CD4-positive, alpha-beta T cell treated with Interleukin-15 for 1 hour (primary cell): Measurements from ENCODE around the gene ZDHHC3.

Experiments
- DNase-seq: peaks from one replicate; pipeline ENCODE4 v3.0.0-alpha.2; 2020

ZDHHC3 gene, protein sequence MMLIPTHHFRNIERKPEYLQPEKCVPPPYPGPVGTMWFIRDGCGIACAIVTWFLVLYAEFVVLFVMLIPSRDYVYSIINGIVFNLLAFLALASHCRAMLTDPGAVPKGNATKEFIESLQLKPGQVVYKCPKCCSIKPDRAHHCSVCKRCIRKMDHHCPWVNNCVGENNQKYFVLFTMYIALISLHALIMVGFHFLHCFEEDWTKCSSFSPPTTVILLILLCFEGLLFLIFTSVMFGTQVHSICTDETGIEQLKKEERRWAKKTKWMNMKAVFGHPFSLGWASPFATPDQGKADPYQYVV

DNA sequence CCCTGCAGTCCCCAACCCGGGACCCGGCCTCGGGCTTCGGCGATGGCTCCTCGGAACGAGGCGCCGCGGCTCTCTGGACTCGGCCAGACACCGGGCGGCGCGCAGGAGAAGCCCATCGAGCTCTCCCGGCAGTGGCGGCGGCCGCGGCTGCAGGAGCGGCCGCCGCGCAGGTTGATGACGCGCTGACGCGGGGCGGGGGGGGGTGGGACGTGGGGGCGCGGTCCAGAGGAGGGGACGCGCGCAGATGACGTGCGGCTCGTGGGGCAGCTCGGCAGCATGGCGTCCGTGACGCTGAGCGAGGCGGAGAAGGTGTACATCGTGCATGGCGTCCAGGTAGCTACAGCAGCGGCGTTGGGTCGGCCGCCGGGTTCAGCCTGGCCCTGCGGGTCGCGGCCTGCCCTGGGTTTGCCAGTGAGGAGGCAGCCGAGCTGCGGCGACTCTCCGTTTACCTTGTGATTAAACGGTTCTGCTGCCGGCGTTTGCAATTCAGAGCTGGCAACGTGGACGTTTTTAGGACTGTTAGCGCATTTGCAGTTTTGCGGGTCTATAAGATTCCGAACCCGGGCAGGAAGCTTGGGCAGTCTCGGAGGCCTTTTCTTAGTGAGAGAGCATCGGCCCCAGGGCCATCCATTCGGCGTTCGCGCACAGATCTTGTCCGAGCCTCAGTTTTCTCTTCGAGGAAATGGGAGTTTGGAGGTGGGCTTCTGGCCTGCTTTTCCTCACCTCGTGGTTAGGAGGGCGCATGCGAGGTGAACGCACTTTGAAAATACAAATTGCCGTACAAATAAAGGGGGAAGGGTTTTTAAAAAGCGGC, at the start of gene ZDHHC3, which contains the start of gene EXOSC7:
TSS of gene ZDHHC3 (minus strand) at position 173 of the 814 bp plus-strand sequence. CDS start 16,738 bp downstream, outside the sequence.
TSS of gene EXOSC7 (plus strand) at position 243 of the 814 bp plus-strand sequence. CDS start at position 277, 34 bp downstream.
- peak; percentile 89 for DNase-seq

- no peak for DNase-seq
Observed at GRCh38 chr3:45024542-45025255, 48.7 kb upstream of the ZDHHC3 start.

GRCh38 chr3:45023675-45024074, 47.7 kb upstream of the ZDHHC3 start:
- no peak for DNase-seq

DNA sequence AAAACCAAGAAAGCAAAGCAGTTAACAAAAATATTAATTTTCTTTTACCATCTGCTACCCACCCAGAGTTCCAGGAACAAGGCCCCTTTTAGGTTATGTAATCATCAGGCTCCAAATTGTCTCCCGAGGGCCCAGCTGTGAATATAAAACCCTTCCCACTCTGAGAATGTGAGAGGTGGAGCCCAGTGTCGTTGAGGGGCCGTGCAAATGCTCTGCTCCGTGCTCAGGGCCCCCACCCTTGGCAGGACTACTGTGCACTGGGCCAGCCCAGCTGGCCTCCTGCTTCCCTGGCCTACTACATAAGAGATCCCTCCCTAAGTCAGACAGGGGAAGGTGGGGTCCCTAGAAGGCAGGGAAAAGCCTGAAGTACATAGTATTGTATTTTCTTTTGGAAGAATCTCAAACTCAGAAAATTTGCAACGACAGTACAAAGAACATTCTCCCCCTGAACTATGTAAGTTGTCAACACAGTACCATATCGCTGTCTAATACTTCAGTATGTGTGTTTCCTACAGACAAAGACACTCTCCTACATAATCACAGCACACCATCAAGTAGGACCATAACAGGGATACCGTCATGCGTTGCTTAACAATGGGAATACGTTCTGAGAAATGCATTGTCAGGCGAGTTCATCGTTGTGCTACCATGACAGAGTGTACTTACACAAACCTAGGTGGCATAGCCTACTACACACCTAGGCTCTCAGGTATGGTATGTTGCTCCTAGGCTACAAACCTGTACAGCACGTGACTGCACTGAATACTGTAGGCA, 45.7 kb upstream of the ZDHHC3 start:
- no peak for DNase-seq

DNA sequence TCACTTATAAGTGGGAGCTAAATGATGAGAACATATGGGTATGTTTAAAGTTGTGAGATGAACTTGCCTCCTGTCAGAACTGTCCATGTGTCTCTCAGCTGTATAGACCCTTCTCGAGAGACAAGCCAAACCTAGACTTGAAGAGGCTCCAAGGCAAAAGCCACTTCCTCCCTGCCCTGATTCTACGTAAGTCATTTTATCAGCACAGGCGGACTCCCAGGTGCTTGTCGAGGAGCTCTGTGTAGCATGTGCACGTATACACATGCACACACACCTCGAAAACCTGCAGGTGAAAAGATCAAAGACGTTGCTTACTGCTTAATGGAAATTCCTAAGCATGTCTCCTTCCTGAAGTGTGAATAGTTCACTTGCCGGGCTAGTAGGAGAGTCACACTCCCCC, 44.6 kb upstream of the ZDHHC3 start:
- no peak for DNase-seq

- no peak for DNase-seq
Observed at GRCh38 chr3:45017821-45018220, 41.8 kb upstream of the ZDHHC3 start.

- no peak for DNase-seq
Observed at GRCh38 chr3:45016916-45017315, 40.9 kb upstream of the ZDHHC3 start.

DNA sequence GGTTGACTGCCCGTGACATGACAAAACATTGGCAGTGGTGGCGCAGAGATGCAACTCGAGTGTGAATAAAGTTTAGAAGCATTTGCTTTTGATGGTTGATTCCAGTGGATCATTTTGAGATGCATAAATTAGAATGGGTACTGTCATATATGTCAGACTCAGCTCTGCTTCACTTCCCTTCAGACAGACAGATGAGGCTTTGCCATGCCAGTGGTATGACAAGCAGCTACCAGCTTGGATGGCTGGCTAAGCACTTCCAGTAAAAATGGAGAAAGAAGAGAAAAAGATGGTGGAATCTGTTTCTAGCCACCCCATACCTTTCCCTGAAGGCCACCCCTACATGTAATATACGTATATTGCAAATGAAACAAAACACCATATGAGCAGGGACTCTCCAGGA, 36.6 kb upstream of the ZDHHC3 start:
- no peak for DNase-seq

- no peak for DNase-seq
Observed at GRCh38 chr3:45011756-45012508, 36.0 kb upstream of the ZDHHC3 start.

GRCh38 chr3:45010811-45011333, 34.9 kb upstream of the ZDHHC3 start:
- no peak for DNase-seq

- DNase-seq = no peak
Observed at GRCh38 chr3:45009868-45010267, 33.9 kb upstream of the ZDHHC3 start.

DNA sequence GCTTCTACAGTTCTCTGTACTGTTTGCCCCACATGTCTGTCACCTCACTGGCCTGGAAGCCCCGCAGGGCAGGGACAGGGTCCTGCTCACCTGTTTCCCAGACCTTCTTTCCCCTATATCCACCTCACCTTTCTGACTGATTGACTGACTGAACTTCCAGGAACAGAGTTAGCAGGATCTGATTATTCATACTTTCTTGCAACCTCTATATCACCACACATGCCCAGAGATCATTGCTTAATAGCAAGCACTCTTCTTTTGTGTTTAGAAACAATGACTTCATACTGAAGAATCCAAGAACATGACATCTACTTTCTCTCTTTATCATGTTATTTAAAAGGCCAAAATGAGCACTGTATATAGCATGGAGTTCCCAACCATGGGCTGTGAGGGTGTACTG, 32.1 kb upstream of the ZDHHC3 start:
- DNase-seq = no peak

DNA sequence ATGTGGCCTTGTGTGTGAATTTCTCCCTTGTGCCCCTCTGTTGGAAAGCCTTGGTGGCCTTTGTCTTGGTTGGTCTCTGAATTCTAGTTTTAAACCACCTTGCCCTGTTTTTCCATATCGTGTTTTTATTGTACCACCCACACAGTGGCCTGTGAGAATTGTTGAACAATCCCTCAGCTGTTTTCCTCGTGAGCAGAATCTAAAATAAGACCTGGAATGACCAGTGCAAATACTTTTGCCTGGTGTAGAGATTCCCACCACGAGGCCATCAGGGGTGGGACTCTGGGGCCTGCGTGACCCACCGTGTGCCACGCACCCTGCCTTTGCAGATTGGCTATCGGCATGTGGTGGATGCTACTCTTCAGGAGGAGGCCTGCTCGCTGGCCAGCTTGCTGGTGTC, 31.1 kb upstream of the ZDHHC3 start:
- no peak for DNase-seq

DNA sequence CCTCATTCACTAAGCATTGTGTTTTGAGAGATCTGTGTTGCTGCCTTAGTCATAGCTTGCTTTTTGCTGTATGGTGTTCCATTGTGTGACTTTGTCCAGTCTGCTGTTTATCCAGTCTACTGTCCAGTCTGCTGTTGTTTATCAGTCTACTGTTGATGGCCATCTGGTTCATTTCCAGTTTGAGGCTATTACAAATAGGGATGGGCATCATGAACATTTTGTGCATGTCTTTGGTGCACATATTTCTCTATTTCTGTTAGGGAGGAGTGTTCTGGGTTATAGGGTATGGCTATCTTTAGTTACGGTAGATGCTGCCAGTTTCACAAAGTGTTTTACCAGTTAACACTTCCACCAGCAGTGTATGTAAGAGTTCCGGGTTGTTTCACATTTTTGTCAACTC, 27.9 kb upstream of the ZDHHC3 start:
- no peak for DNase-seq

DNA sequence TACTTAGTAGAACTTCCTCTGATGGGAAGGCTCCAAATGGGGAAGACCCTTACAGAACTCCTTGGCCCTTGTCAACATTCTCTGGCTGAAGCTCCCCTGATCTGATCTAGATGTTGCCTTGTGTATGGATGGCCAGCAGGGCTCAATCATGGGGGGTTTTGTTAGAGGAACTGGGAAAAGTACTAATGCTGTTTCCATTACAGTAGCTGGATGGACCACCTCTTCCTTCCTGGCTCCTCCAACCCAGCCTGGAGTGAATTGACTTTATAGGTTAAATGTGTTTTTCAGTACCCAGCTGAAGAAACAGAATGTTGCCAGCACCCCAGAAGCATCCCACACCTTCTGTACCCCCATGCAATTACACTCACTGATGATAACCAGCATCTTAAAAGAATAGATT, 27.4 kb upstream of the ZDHHC3 start:
- no peak for DNase-seq

DNA sequence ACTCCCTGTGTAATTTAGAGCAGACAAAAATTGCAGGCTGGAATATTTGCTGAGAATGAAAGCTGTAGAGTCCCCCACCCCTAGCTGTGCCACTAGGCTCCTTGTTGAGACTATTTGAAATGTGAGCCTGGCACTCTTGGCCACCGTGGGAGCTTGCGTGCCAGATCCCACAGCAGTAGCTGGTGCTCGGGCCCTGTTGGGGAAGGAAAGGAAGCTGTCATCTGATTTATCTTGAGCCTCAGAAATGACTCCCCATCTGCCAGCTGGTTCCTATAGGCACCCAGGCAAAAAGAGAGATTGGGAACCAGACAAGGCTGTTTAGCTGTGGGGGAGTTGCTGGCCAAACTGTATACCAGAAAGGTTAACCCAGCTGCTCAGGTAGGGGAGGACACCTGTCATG, 26.7 kb upstream of the ZDHHC3 start:
- no peak for DNase-seq

- no peak for DNase-seq
Observed at GRCh38 chr3:45002139-45002660, 26.2 kb upstream of the ZDHHC3 start.

DNA sequence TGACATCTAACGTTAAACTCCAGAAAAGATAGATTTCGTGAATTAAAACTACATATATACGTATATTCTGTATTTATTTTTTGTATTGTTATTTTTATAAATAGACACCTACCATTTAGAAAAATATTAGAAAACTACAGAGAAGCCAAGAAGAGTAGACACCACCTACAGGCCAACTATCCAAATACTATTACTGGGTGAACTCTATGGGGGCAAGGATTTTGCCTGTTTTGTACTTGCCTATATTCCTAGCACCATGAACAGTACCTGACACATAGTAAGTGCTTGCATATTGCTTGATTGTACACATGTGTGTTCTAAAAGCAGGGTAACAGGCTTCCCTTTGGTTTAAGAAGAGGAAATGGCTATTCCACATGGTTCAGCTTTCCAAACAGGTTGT, 25.8 kb upstream of the ZDHHC3 start:
- DNase-seq = no peak

DNA sequence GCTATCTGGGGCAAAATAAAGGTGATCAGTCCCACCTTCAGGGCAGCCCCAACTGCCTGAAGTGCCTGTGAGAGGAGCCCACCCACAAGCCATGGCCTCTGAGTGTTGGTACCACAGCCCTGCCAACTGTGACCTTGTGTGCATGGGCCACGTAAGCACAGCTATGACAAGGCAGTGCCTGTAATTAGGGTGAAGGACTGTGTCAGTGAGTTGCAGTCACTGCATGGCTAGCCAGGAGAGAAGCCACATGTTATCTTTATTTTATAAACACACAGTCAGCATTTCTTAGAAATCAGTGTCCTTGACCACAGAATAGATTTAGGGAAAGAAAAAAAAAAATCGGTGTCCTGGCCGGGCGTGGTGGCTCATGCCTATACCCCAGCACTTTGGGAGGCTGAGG, 24.8 kb upstream of the ZDHHC3 start:
- no peak for DNase-seq

DNA sequence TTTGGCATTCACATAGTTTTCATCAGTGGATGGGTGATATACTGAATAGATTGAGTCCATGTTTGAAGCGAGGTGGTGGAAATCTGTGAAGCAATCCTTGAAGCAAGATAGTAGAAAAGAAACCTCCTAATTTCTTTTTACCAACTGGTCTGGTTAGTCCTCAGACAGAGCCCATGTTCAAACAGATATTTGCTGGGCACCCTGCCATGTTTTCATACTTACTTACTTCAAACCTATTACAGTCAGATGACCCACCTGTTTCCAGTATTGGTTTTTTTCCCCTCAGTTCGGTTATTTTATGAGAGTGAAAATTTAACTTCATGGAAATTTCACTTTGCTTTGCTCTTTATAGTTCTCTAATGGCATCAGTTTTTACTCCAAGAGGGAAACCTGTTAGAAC, 23.8 kb upstream of the ZDHHC3 start:
- no peak for DNase-seq

GRCh38 chr3:44996556-44996969, 20.6 kb upstream of the ZDHHC3 start:
- DNase-seq = no peak
